H1 (cell line): ENCODE data around the gene KCNT1. TPM values are rescaled to one million over a fixed set of nuclear protein-coding genes. Genes with fewer than 3 reads are reported as not detected.

Source experiments
- CTCF ChIA-PET: fragments of 300-600 bp; sonication (Branson Sonifier 250); formaldehyde crosslinking; loops from one replicate; lab custom pipeline; 2021; ENCODE audit not compliant: partially characterized antibody; lab: Charles Lee
- POLR2A ChIA-PET: fragments of 300-600 bp; sonication (Branson Sonifier 250); formaldehyde crosslinking; loops from one replicate; lab custom pipeline; 2021; ENCODE audit warnings: inconsistent platforms; ENCODE audit not compliant: partially characterized antibody; lab: Charles Lee
- DNase-seq, 2 experiments: peaks; one replicate each; pipeline versions ENCODE4 v3.0.0 to v3.0.0-alpha.2; 2010 to 2022; ENCODE audit warnings: low spot score in 2 of 2, low read depth in 1 of 2, mixed read lengths in 1 of 2
- FAIRE-seq: peaks from 2 replicates; lab custom pipeline; 2011; peaks lifted over from hg19 to GRCh38; lab: Jason Lieb, UNC
- H2AFZ ChIP-seq: 2 replicates; pipeline ENCODE4 v1.8.1; 2012; ENCODE audit warnings: low read length, inconsistent platforms
- H2AK5ac ChIP-seq: 2 replicates; pipeline ENCODE4 v1.6.1; 2013; ENCODE audit warnings: low read depth, low read length
- H2BK120ac ChIP-seq: replicated peaks from 2 replicates; pipeline ENCODE3; 2013; ENCODE audit warnings: low read depth, low read length, inconsistent platforms
- H2BK12ac ChIP-seq: 2 replicates; pipeline ENCODE4 v1.6.1; 2013; ENCODE audit warnings: low read depth, low read length
- H2BK15ac ChIP-seq: 2 replicates; pipeline ENCODE4 v1.6.1; 2013; ENCODE audit warnings: low read length
- H2BK20ac ChIP-seq: 2 replicates; pipeline ENCODE4 v1.6.1; 2013; ENCODE audit warnings: low read length
- H2BK5ac ChIP-seq: 2 replicates; pipeline ENCODE4 v1.6.1; 2013; ENCODE audit warnings: low read depth, low read length
- H3K14ac ChIP-seq: 2 replicates; pipeline ENCODE4 v1.6.1; 2013; ENCODE audit warnings: inconsistent platforms; ENCODE audit not compliant: insufficient read length
- H3K18ac ChIP-seq: 2 replicates; pipeline ENCODE4 v1.6.1; 2013; ENCODE audit warnings: low read length; ENCODE audit errors: extremely low read depth
- H3K23ac ChIP-seq: 2 replicates; pipeline ENCODE4 v1.6.1; 2013; ENCODE audit warnings: inconsistent platforms; ENCODE audit not compliant: insufficient read length
- H3K23me2 ChIP-seq: 2 replicates; pipeline ENCODE4 v1.6.1; 2013; ENCODE audit warnings: low read depth, low read length
- H3K27ac ChIP-seq: 2 replicates; pipeline ENCODE4 v1.6.1; 2011; ENCODE audit warnings: low read depth, low read length, inconsistent platforms
- H3K27me3 ChIP-seq, 4 experiments: replicated peaks in 1 of 4; 1 replicate in 1 of 4; 2 replicates in 3 of 4; pipeline versions ENCODE4 v1.6.1 to v1.8.1; 2011 to 2013; ENCODE audit warnings: low read length in 3 of 4, mild to moderate bottlenecking in 3 of 4, inconsistent platforms in 2 of 4, mixed read lengths in 2 of 4, moderate library complexity in 1 of 4; ENCODE audit not compliant: control insufficient read depth in 3 of 4, insufficient read depth in 3 of 4; ENCODE audit errors: extremely low read depth in 1 of 4
- H3K36me3 ChIP-seq, 4 experiments: 2 replicates each; pipeline versions ENCODE4 v1.6.1 to v1.8.1; 2011 to 2013; ENCODE audit warnings: mild to moderate bottlenecking in 4 of 4, low read length in 3 of 4, moderate library complexity in 2 of 4, control low read depth in 1 of 4, inconsistent platforms in 1 of 4; ENCODE audit not compliant: insufficient read depth in 4 of 4, control insufficient read depth in 2 of 4
- H3K4ac ChIP-seq: replicated peaks from 2 replicates; pipeline ENCODE3; 2013; ENCODE audit warnings: low read length, low read depth, mixed read lengths, inconsistent platforms; ENCODE audit not compliant: insufficient read length
- H3K4me1 ChIP-seq, 4 experiments: replicated peaks in 1 of 4; 1 replicate in 1 of 4; 2 replicates in 3 of 4; pipeline versions ENCODE4 v1.6.1 to v1.8.1; 2011 to 2013; ENCODE audit warnings: low read length in 3 of 4, inconsistent platforms in 2 of 4, mixed read lengths in 1 of 4; ENCODE audit not compliant: insufficient read depth in 4 of 4, control insufficient read depth in 3 of 4
- H3K4me2 ChIP-seq, 2 experiments: 2 replicates each; pipeline versions ENCODE4 v1.6.1 to v1.8.1; 2011 to 2013; ENCODE audit warnings: low read depth in 2 of 2, low read length in 2 of 2, control low read depth in 1 of 2, inconsistent platforms in 1 of 2, mild to moderate bottlenecking in 1 of 2; ENCODE audit not compliant: insufficient read depth in 1 of 2
- H3K4me3 ChIP-seq, 4 experiments: fragments of 200-600, 300-600 bp in 1 of 4; sonication (generic), shearing (Covaris generic), sonication (Bioruptor Twin) in 1 of 4; 2 replicates each; pipeline versions ENCODE4 v1.5.1 to v1.8.1; 2011 to 2016; ENCODE audit warnings: low read length in 4 of 4, low read depth in 3 of 4, control low read depth in 2 of 4, inconsistent platforms in 2 of 4, mild to moderate bottlenecking in 2 of 4, mixed read lengths in 1 of 4, moderate library complexity in 1 of 4; ENCODE audit not compliant: insufficient read depth in 2 of 4; ENCODE audit errors: extremely low read depth in 1 of 4
- H3K56ac ChIP-seq: replicated peaks from 2 replicates; pipeline ENCODE3; 2013; ENCODE audit warnings: low read depth, mild to moderate bottlenecking, mixed read lengths, low read length, inconsistent platforms; ENCODE audit not compliant: insufficient read length
- H3K79me1 ChIP-seq: 2 replicates; pipeline ENCODE4 v1.6.1; 2013; ENCODE audit warnings: low read depth, low read length, control low read depth
- H3K79me2 ChIP-seq, 2 experiments: 2 replicates each; pipeline versions ENCODE4 v1.6.1 to v1.8.1; 2012 to 2013; ENCODE audit warnings: low read length in 2 of 2, mild to moderate bottlenecking in 2 of 2, inconsistent platforms in 1 of 2; ENCODE audit not compliant: insufficient read depth in 2 of 2, control insufficient read depth in 1 of 2
- H3K9ac ChIP-seq, 4 experiments: replicated peaks in 1 of 4; 1 replicate in 1 of 4; 2 replicates in 3 of 4; pipeline versions ENCODE4 v1.6.1 to v1.8.1; 2011 to 2013; ENCODE audit warnings: low read depth in 3 of 4, low read length in 3 of 4, control low read depth in 2 of 4, mild to moderate bottlenecking in 2 of 4, moderate library complexity in 2 of 4, inconsistent platforms in 1 of 4; ENCODE audit errors: extremely low read depth in 1 of 4
- H3K9me3 ChIP-seq, 2 experiments: 2 replicates each; pipeline versions ENCODE4 v1.6.1 to v1.8.1; 2012 to 2013; ENCODE audit warnings: mild to moderate bottlenecking in 2 of 2, moderate library complexity in 2 of 2, control low read depth in 1 of 2, inconsistent platforms in 1 of 2, low read depth in 1 of 2, low read length in 1 of 2, mixed read lengths in 1 of 2; ENCODE audit not compliant: insufficient read depth in 2 of 2
- H4K20me1 ChIP-seq, 2 experiments: replicated peaks in 1 of 2; 2 replicates each; pipeline versions ENCODE3 to v1.8.1; 2011 to 2013; ENCODE audit warnings: inconsistent platforms in 2 of 2, low read length in 2 of 2, mild to moderate bottlenecking in 1 of 2; ENCODE audit not compliant: insufficient read depth in 2 of 2, control insufficient read depth in 1 of 2
- H4K5ac ChIP-seq: 2 replicates; pipeline ENCODE4 v1.6.1; 2013; ENCODE audit warnings: low read length, low read depth, mixed read lengths, inconsistent platforms; ENCODE audit not compliant: insufficient read length
- H4K8ac ChIP-seq: 2 replicates; pipeline ENCODE4 v1.8.0; 2013; ENCODE audit warnings: mild to moderate bottlenecking, moderate library complexity, low read length, inconsistent platforms; ENCODE audit not compliant: insufficient read depth; ENCODE audit errors: extremely low read depth
- H4K91ac ChIP-seq: replicated peaks from 2 replicates; pipeline ENCODE3; 2013; ENCODE audit warnings: low read length, mixed read lengths, inconsistent platforms; ENCODE audit not compliant: insufficient read length
- CHD1 ChIP-seq: IDR thresholded peaks from 2 replicates; pipeline ENCODE4 v1.6.1; 2012; ENCODE audit warnings: low read depth, low read length, improper control_type of control experiment
- CTBP2 ChIP-seq: IDR thresholded peaks from 2 replicates; pipeline ENCODE4 v1.7.0; 2011; ENCODE audit warnings: borderline replicate concordance, mild to moderate bottlenecking, moderate library complexity, mixed read lengths, low read length; ENCODE audit not compliant: insufficient read depth, insufficient read length
- EZH2 ChIP-seq: fragments of 200-600 bp; sonication (generic); IDR thresholded peaks from 2 replicates; pipeline ENCODE4 v1.7.1; 2012; ENCODE audit warnings: low read depth, mild to moderate bottlenecking, moderate library complexity, low read length, inconsistent platforms; ENCODE audit not compliant: severe bottlenecking
- GABPA ChIP-seq: IDR thresholded peaks from 2 replicates; pipeline ENCODE4 v1.6.1; 2011; ENCODE audit warnings: mild to moderate bottlenecking, low read length, moderate library complexity, borderline replicate concordance; ENCODE audit not compliant: insufficient read depth
- HDAC2 ChIP-seq, 2 experiments: fragments of 300-600 bp in 1 of 2; sonication (generic) in 1 of 2; IDR thresholded peaks; 2 replicates each; pipeline ENCODE4 v1.6.1; 2011 to 2012; ENCODE audit warnings: low read depth in 2 of 2, low read length in 2 of 2, mild to moderate bottlenecking in 2 of 2, moderate library complexity in 2 of 2, borderline replicate concordance in 1 of 2, inconsistent platforms in 1 of 2
- RAD21 ChIP-seq, 2 experiments: IDR thresholded peaks in 1 of 2; conservative IDR thresholded peaks in 1 of 2; 2 replicates each; pipeline ENCODE4 v1.6.1; 2011; ENCODE audit warnings: low read depth in 2 of 2, low read length in 2 of 2, improper control_type of control experiment in 1 of 2, inconsistent platforms in 1 of 2, mild to moderate bottlenecking in 1 of 2, moderate library complexity in 1 of 2
- SIN3A ChIP-seq, 2 experiments: IDR thresholded peaks in 1 of 2; conservative IDR thresholded peaks in 1 of 2; 2 replicates each; pipeline ENCODE4 v1.6.1; 2011 to 2012; ENCODE audit warnings: low read length in 2 of 2, improper control_type of control experiment in 1 of 2, low read depth in 1 of 2, mild to moderate bottlenecking in 1 of 2
- SIRT6 ChIP-seq: IDR thresholded peaks from one replicate; pipeline ENCODE4 v1.7.1; 2012; ENCODE audit warnings: low read length, inconsistent platforms
- TCF12 ChIP-seq: IDR thresholded peaks from 2 replicates; pipeline ENCODE4 v1.6.1; 2011; ENCODE audit warnings: low read depth, mild to moderate bottlenecking, low read length
- WGBS, 2 experiments: shearing (Covaris generic) in 1 of 2; methylation state at CpG; one replicate each; pipeline versions ENCODE4 v1.1.6 to v1.1.7; 2013 to 2015; ENCODE audit warnings: low lambda C conversion rate in 2 of 2, mixed read lengths in 2 of 2, inconsistent platforms in 1 of 2, low coverage in 1 of 2, missing lambda C conversion rate in 1 of 2; ENCODE audit not compliant: insufficient replicate concordance in 2 of 2, insufficient coverage in 1 of 2, insufficient read length in 1 of 2; ENCODE audit errors: extremely low coverage in 1 of 2, missing lambda C conversion rate in 1 of 2; 5-methylcytosine and 5-hydroxymethylcytosine counted together
- polyA plus RNA-seq, 7 experiments: library from polyadenylated mRNA; depleted of rRNA in 3 of 7; stranded (reverse) in 5 of 7; unstranded in 2 of 7; fragments of >200 nt in 5 of 7; fragments of 200-250 nt in 2 of 7; gene quantifications; 1 replicate in 5 of 7; 2 replicates in 1 of 7; 4 replicates in 1 of 7; pipeline versions ENCODE4 v1.2.1 to v1.2.3, GENCODE V29; 2011 to 2013; ENCODE audit warnings: missing spikeins in 2 of 7, mixed read lengths in 2 of 7
- total RNA-seq: library from RNA; stranded (reverse); fragmentation: NEBNext Ultra II Directional; extraction: Animal tissue kit (Norgen Biotek cat#: 25700); gene quantifications from 2 replicates; pipeline ENCODE4 v1.2.1, GENCODE V29; 2021
- TF ChIP-seq, protein P1 (sequence below): IDR thresholded peaks from 2 replicates; pipeline ENCODE4 v1.6.1; 2012; ENCODE audit warnings: inconsistent platforms

KCNT1 gene
- total and polyA plus RNA-seq, 2 of the 8 experiments (the other 6 are each of a cell fraction or from before 2014, with no cell fraction given), result 0.13 to 0.20 TPM

DNA sequence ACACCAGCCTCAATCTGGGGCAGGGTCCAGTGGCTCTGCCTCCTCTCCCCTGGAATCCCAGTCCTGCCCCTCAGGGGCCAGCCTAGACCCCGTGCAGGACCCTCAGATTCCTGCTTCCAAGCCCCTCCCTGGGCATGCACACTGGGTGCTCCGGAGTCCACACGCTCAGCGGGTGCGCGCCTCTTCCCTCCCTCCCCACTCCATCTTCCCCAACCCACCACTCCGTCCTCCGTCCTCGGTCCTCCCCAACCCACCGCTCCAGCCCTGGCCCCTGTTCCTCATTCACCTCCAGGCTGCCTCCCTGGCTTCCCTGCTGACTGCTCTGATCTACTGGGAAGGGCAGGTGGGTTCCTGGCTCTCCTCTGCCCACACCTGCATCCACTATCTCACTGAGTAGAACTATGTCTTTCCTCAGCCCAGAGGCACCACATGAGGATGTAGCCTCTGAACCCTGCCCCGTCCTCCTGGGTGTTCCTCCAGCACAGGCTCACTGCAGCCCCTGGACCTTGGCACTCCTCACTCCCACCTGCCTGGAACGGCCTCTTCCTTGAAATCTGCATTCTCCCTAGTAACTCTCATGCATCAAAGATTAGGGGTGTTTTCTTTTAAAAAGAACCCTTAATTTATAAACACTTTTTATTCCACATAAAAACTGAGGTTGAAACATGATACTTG lies 112.6 kb downstream of the KCNT1 start:
- Histone ChIP-seq H2BK5ac (peak overlapping the region; percentile 52; the same call in 1 of the 2 replicates), H3K14ac (no peak overlapping the region), H3K4ac (no peak overlapping the region), H2AK5ac (no peak overlapping the region), H4K20me1 (peaks cover 4 to 11% of the 10 kb centered on the region in 2 experiments), H3K27ac (no peak overlapping the region), H3K9me3 (no peaks in the 10 kb centered on the region), H3K27me3 (no peaks in the 10 kb centered on the region), H3K79me1 (no peaks in the 10 kb centered on the region), H3K9ac (no peak overlapping the region), H3K23me2 (no peaks in the 10 kb centered on the region), H3K23ac (no peak overlapping the region), H2BK20ac (no peak overlapping the region), H3K18ac (no peak overlapping the region), H4K91ac (no peak overlapping the region), H3K56ac (no peak overlapping the region), H2BK15ac (no peak overlapping the region), H3K4me1 (no peaks in the 10 kb centered on the region; a peak in 1 of 7 replicates), H3K79me2 (no peaks in the 10 kb centered on the region), H3K4me2 (no peak overlapping the region), H2BK120ac (no peak overlapping the region), H3K4me3 (no peak overlapping the region), H3K36me3 (peaks cover 22 to 75% (median 64%) of the 10 kb centered on the region in 4 experiments), H2BK12ac (no peak overlapping the region), H4K8ac (no peak overlapping the region), H4K5ac (no peak overlapping the region), H2AFZ (no peak overlapping the region)
- 92% methylated on average over 9 of the region's 12 CpGs; no CpG with 5 or more reads in 1 of the 2 experiments for WGBS, 2 experiments
- FAIRE-seq (no peak), DNase-seq (no peak)
- POLR2A ChIA-PET, result no interaction called here
- CTCF ChIA-PET, result interaction anchor here (1.2 kb wide), 1 partner anchor 10 kb away, joined by 3 read pairs; no protein-coding TSS in a partner anchor
- TF ChIP-seq, protein P1, sequence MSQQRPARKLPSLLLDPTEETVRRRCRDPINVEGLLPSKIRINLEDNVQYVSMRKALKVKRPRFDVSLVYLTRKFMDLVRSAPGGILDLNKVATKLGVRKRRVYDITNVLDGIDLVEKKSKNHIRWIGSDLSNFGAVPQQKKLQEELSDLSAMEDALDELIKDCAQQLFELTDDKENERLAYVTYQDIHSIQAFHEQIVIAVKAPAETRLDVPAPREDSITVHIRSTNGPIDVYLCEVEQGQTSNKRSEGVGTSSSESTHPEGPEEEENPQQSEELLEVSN, result no peak
- TF ChIP-seq CHD1 (no peak), CTBP2 (no peak), HDAC2 (IDR thresholded peaks at IDR 0.05; ENCODE audit: borderline replicate concordance in 1 of 2, low read depth in 2 of 2, low read length in 2 of 2) (no peak), SIRT6 (no peak), TCF12 (no peak), SIN3A (conservative IDR thresholded peaks at IDR 0.05 in 1 of 2, IDR thresholded peaks at IDR 0.05 in 1 of 2; ENCODE audit: low read depth in 1 of 2, low read length in 2 of 2) (no peak), RAD21 (IDR thresholded peaks at IDR 0.05 in 1 of 2, conservative IDR thresholded peaks at IDR 0.05 in 1 of 2; ENCODE audit: low read depth in 2 of 2, low read length in 2 of 2) (no peak), GABPA (no peak), EZH2 (no peak)
